Myocyte (in vitro differentiated cells): ENCODE data around the gene TMOD1. TPM values are rescaled to one million over a fixed set of nuclear protein-coding genes. Genes with fewer than 3 reads are reported as not detected.
"Not testable (repeated sequence)": the region's sequence is repeated elsewhere in the genome, so short reads cannot be mapped to it uniquely, and the experiment has no call there.

Experiments used
- DNase-seq: peaks from one replicate; pipeline ENCODE4 v3.0.0-alpha.2; 2012; ENCODE audit warnings: low read depth
- total RNA-seq: library from RNA; depleted of rRNA; stranded (reverse); fragments of >200 nt; gene quantifications from 2 replicates; pipeline ENCODE4 v1.2.3, GENCODE V29; 2014

The TMOD1 gene
- total RNA-seq, 1 donor from 2014 or later: 60.3 TPM

- not testable (repeated sequence) for DNase-seq
Observed at GRCh38 chr9:97497558-97498375, 3.7 kb upstream of the TMOD1 start.

- DNase-seq: not testable (repeated sequence)
Observed at GRCh38 chr9:97498846-97499245, 2.6 kb upstream of the TMOD1 start.

- DNase-seq: no peak
Observed at GRCh38 chr9:97500263-97500662, 1.2 kb upstream of the TMOD1 start.

GRCh38 chr9:97500765-97501176, 695 bp upstream of the TMOD1 start:
- no peak for DNase-seq

GRCh38 chr9:97501972-97502221, 431 bp downstream of the TMOD1 start:
- no peak for DNase-seq

GRCh38 chr9:97502222-97502983, 937 bp downstream of the TMOD1 start:
- DNase-seq: peak; percentile 47

- no peak for DNase-seq
Observed at GRCh38 chr9:97502984-97503861, 1.8 kb downstream of the TMOD1 start.

- DNase-seq: no peak
Observed at GRCh38 chr9:97503862-97504210, 2.4 kb downstream of the TMOD1 start.

- no peak for DNase-seq
Observed at GRCh38 chr9:97504381-97505216, 3.1 kb downstream of the TMOD1 start.

- DNase-seq: no peak
Observed at GRCh38 chr9:97505845-97506244, 4.4 kb downstream of the TMOD1 start.

GRCh38 chr9:97506306-97506705, 4.8 kb downstream of the TMOD1 start:
- DNase-seq: no peak

GRCh38 chr9:97506787-97507186, 5.3 kb downstream of the TMOD1 start:
- no peak for DNase-seq

GRCh38 chr9:97507428-97507984, 6.0 kb downstream of the TMOD1 start:
- peak; percentile 51 for DNase-seq

GRCh38 chr9:97508852-97509251, 7.4 kb downstream of the TMOD1 start:
- DNase-seq: no peak

GRCh38 chr9:97510797-97511654, 9.6 kb downstream of the TMOD1 start:
- peak; percentile 87 for DNase-seq

GRCh38 chr9:97511655-97512427, 10.4 kb downstream of the TMOD1 start:
- no peak for DNase-seq

- DNase-seq: no peak
Observed at GRCh38 chr9:97512966-97513560, 11.6 kb downstream of the TMOD1 start.

GRCh38 chr9:97514531-97514930, 13.1 kb downstream of the TMOD1 start:
- DNase-seq: no peak
